Endothelial cell of umbilical vein (primary cell): Measurements from ENCODE around the gene AGO4. TPM values are rescaled to one million over a fixed set of nuclear protein-coding genes. Genes with fewer than 3 reads are reported as not detected.

Experiments
- BruUV-seq: library from RNA; stranded (reverse); fragments of 400-500 nt; replicated peaks from 2 replicates; lab custom pipeline; 2021; lab: Mats Ljungman, UMichigan
- CTCF ChIA-PET: fragments of 300-600, 350-600 bp; sonication (Branson Sonifier 250); formaldehyde crosslinking; loops from one replicate; lab custom pipeline; 2021; ENCODE audit warnings: antibody characterized with exemption, inconsistent platforms; lab: Charles Lee
- POLR2A ChIA-PET: fragments of 300-600, 350-600 bp; sonication (Branson Sonifier 250); formaldehyde crosslinking; loops from one replicate; lab custom pipeline; 2021; ENCODE audit warnings: antibody characterized with exemption, inconsistent platforms; lab: Charles Lee
- DNase-seq: peaks from one replicate; pipeline ENCODE4 v3.0.0-alpha.2; 2011; ENCODE audit warnings: low read depth, low spot score
- FAIRE-seq: peaks from 2 replicates; lab custom pipeline; 2011; peaks lifted over from hg19 to GRCh38; lab: Jason Lieb, UNC
- H2AFZ ChIP-seq: 2 replicates; pipeline ENCODE4 v1.6.0; 2012; ENCODE audit warnings: low read depth, low read length, control low read depth, inconsistent platforms
- H3K27ac ChIP-seq: 2 replicates; pipeline ENCODE4 v1.5.1; 2011; ENCODE audit warnings: low read depth, mild to moderate bottlenecking, control low read depth, low read length, moderate library complexity; ENCODE audit not compliant: insufficient read depth
- H3K27me3 ChIP-seq, 2 experiments: 2 replicates each; pipeline versions ENCODE4 v1.6.0 to v1.6.1; 2011; ENCODE audit warnings: low read length in 2 of 2, mixed read lengths in 1 of 2; ENCODE audit not compliant: control insufficient read depth in 2 of 2, insufficient read depth in 2 of 2
- H3K36me3 ChIP-seq, 2 experiments: 2 replicates in 1 of 2; 3 replicates in 1 of 2; pipeline ENCODE4 v1.5.1; 2011; ENCODE audit warnings: low read length in 2 of 2, mild to moderate bottlenecking in 1 of 2, moderate library complexity in 1 of 2; ENCODE audit not compliant: control insufficient read depth in 2 of 2, insufficient read depth in 2 of 2; ENCODE audit errors: extremely low read depth in 1 of 2
- H3K4me1 ChIP-seq: 3 replicates; pipeline ENCODE4 v1.5.1; 2011; ENCODE audit warnings: mild to moderate bottlenecking, low read length; ENCODE audit not compliant: control insufficient read depth, insufficient read depth; ENCODE audit errors: extremely low read depth
- H3K4me2 ChIP-seq: 2 replicates; pipeline ENCODE4 v1.6.1; 2011; ENCODE audit warnings: low read length, control low read depth, mixed read lengths; ENCODE audit not compliant: insufficient read depth
- H3K4me3 ChIP-seq, 3 experiments: fragments of 200-600 bp in 1 of 3; sonication (generic), shearing (Covaris generic) in 1 of 3; replicated peaks in 1 of 3; 2 replicates each; pipeline ENCODE4 v1.5.1; 2011 to 2016; ENCODE audit warnings: control low read depth in 3 of 3, low read length in 3 of 3, mild to moderate bottlenecking in 2 of 3, inconsistent platforms in 1 of 3, low read depth in 1 of 3, moderate library complexity in 1 of 3; ENCODE audit not compliant: insufficient read depth in 1 of 3
- H3K79me2 ChIP-seq: 2 replicates; pipeline ENCODE4 v1.6.0; 2012; ENCODE audit warnings: low read length, inconsistent platforms; ENCODE audit not compliant: control insufficient read depth, insufficient read depth
- H3K9ac ChIP-seq: replicated peaks from 2 replicates; pipeline ENCODE3; 2011; ENCODE audit warnings: low read length, control low read depth; ENCODE audit not compliant: insufficient read depth; ENCODE audit errors: extremely low read depth
- H3K9me1 ChIP-seq: replicated peaks from 3 replicates; pipeline ENCODE4 v1.6.0; 2011; ENCODE audit warnings: mild to moderate bottlenecking, low read length; ENCODE audit not compliant: control insufficient read depth, insufficient read depth; ENCODE audit errors: extremely low read depth
- H3K9me3 ChIP-seq: replicated peaks from 2 replicates; pipeline ENCODE4 v1.5.1; 2012; ENCODE audit warnings: low read length, inconsistent platforms; ENCODE audit not compliant: control insufficient read depth, insufficient read depth
- H4K20me1 ChIP-seq: replicated peaks from 2 replicates; pipeline ENCODE3; 2011; ENCODE audit warnings: mild to moderate bottlenecking, low read length; ENCODE audit not compliant: control insufficient read depth, insufficient read depth; ENCODE audit errors: extremely low read depth
- CTCF ChIP-seq, 2 donors: IDR thresholded peaks; 1 replicate in 1 of 2; 2 replicates in 1 of 2; pipeline ENCODE4 v1.5.1; 2011; ENCODE audit warnings: low read length in 2 of 2, mild to moderate bottlenecking in 2 of 2, moderate library complexity in 2 of 2, control low read depth in 1 of 2, inconsistent platforms in 1 of 2, low read depth in 1 of 2; ENCODE audit not compliant: insufficient read depth in 1 of 2; ENCODE audit errors: extremely low read depth in 1 of 2
- EZH2 ChIP-seq: IDR thresholded peaks from 2 replicates; pipeline ENCODE4 v1.6.1; 2012; ENCODE audit warnings: borderline replicate concordance, low read depth, mild to moderate bottlenecking, moderate library complexity, low read length, inconsistent platforms; ENCODE audit not compliant: severe bottlenecking
- FOS ChIP-seq: IDR thresholded peaks from 2 replicates; pipeline ENCODE4 v1.6.1; 2011; ENCODE audit warnings: mild to moderate bottlenecking, low read length, moderate library complexity, borderline replicate concordance; ENCODE audit not compliant: insufficient read depth
- GATA2 ChIP-seq: IDR thresholded peaks from 2 replicates; pipeline ENCODE4 v1.7.0; 2011; ENCODE audit warnings: low read depth, mild to moderate bottlenecking, moderate library complexity, mixed read lengths, low read length; ENCODE audit not compliant: insufficient read length, insufficient read depth
- JUN ChIP-seq: IDR thresholded peaks from 2 replicates; pipeline ENCODE4 v1.6.1; 2011; ENCODE audit warnings: borderline replicate concordance, low read depth; ENCODE audit not compliant: insufficient read length, insufficient read depth
- MAX ChIP-seq: IDR thresholded peaks from 2 replicates; pipeline ENCODE4 v1.6.1; 2011; ENCODE audit not compliant: insufficient read depth, insufficient read length
- MYC ChIP-seq: IDR thresholded peaks from one replicate; pipeline ENCODE4 v1.6.1; 2011; ENCODE audit warnings: mild to moderate bottlenecking, low read depth, low read length
- POLR2A ChIP-seq: IDR thresholded peaks from 2 replicates; pipeline ENCODE4 v1.6.1; 2012; ENCODE audit warnings: low read depth, mild to moderate bottlenecking, control low read depth, low read length
- POLR2AphosphoS5 ChIP-seq: IDR thresholded peaks from 2 replicates; pipeline ENCODE4 v1.6.1; 2012; ENCODE audit warnings: low read depth, mild to moderate bottlenecking, control low read depth, low read length, moderate library complexity; ENCODE audit not compliant: insufficient read depth
- dilution Hi-C: fragments of 300-500 bp; cut with MboI; formaldehyde crosslinking; loops from one replicate; pipeline ENCODE4 v1.15.0; 2019; ENCODE audit warnings: low sequenced_read_pairs; ENCODE audit not compliant: extremely low pct_ligation_motif_present
- intact Hi-C: fragments of 100-400 bp; cut with micrococcal nuclease; formaldehyde crosslinking; loops from one replicate; pipeline ENCODE4 v1.10.0; 2022
- polyA plus RNA-seq, 4 experiments: library from polyadenylated mRNA; depleted of rRNA in 3 of 4; stranded (reverse) in 3 of 4; unstranded in 1 of 4; fragments of >200 nt; gene quantifications; 2 replicates each; pipeline versions ENCODE4 v1.2.1 to v1.2.3, GENCODE V29; 2011 to 2012; ENCODE audit warnings: missing spikeins in 1 of 4
- total RNA-seq: library from RNA; stranded (reverse); gene quantifications from 2 replicates; pipeline ENCODE4 v1.2.3, GENCODE V29; 2021

Gene AGO4
- total and polyA plus RNA-seq, 2 donors (not counting 3 experiments of a cell fraction or from before 2014, with no cell fraction given), result 11.1 to 19.8 TPM

GRCh38 chr1:35764283-35764682 lies 43.5 kb upstream of the AGO4 start:
- H3K4me2 ChIP-seq, result no peak overlapping the region
- no peak for TF ChIP-seq EZH2
- no peak for TF ChIP-seq MYC
- TF ChIP-seq POLR2AphosphoS5, result no peak
- no peak for TF ChIP-seq FOS
- no peak for TF ChIP-seq JUN
- TF ChIP-seq CTCF (IDR thresholded peaks at IDR 0.05; ENCODE audit: extremely low read depth in 1 of 2, insufficient read depth in 1 of 2, low read depth in 1 of 2, low read length in 2 of 2), result no peak
- TF ChIP-seq MAX, result no peak
- no peak for TF ChIP-seq POLR2A
- no peak for TF ChIP-seq GATA2
- BruUV-seq, result no TSS peak
- H3K79me2 ChIP-seq, result peaks cover 33% of the 10 kb centered on the region
- no peak overlapping the region for H3K9ac ChIP-seq
- peaks cover 31% of the 10 kb centered on the region for H3K4me1 ChIP-seq
- no peaks in the 10 kb centered on the region for H3K9me3 ChIP-seq
- H3K36me3 ChIP-seq, result peaks cover 0 to 5% of the 10 kb centered on the region in 2 experiments
- H3K27ac ChIP-seq, result no peak overlapping the region
- POLR2A ChIA-PET, result no interaction called here
- H3K9me1 ChIP-seq, result no peaks in the 10 kb centered on the region
- DNase-seq (no peak), FAIRE-seq (no peak)
- CTCF ChIA-PET, result interaction anchor here (2.4 kb wide), 1 partner anchor 49 kb away, joined by 7 read pairs; no protein-coding TSS in a partner anchor
- dilution Hi-C loops (no loop called here), intact Hi-C loops (no loop called here)
- no peaks in the 10 kb centered on the region for H4K20me1 ChIP-seq
- H2AFZ ChIP-seq, result no peak overlapping the region
- H3K27me3 ChIP-seq, result no peaks in the 10 kb centered on the region
- no peak overlapping the region for H3K4me3 ChIP-seq
